PC-9 (cell line): Measurements from ENCODE around the gene LTB. TPM values are rescaled to one million over a fixed set of nuclear protein-coding genes. Genes with fewer than 3 reads are reported as not detected.

Experiments used
- BruUV-seq: library from RNA; stranded (reverse); fragments of 400-500 nt; replicated peaks from 2 replicates; lab custom pipeline; 2021; lab: Mats Ljungman, UMichigan
- CTCF ChIA-PET: fragments of 300-600 bp; sonication (Branson Sonifier 250); formaldehyde crosslinking; loops from one replicate; lab custom pipeline; 2022; ENCODE audit warnings: antibody characterized with exemption; lab: Charles Lee
- POLR2A ChIA-PET: fragments of 300-600 bp; sonication (Branson Sonifier 250); formaldehyde crosslinking; loops from one replicate; lab custom pipeline; 2022; ENCODE audit warnings: antibody characterized with exemption; ENCODE audit not compliant: unreplicated experiment; lab: Charles Lee
- DNase-seq, 2 experiments: peaks; one replicate each; pipeline versions ENCODE4 v3.0.0 to v3.0.0-alpha.2; 2015 to 2022; ENCODE audit warnings: mixed read lengths in 1 of 2
- H2AFZ ChIP-seq: fragments of 200-600 bp; sonication (generic); 2 replicates; pipeline ENCODE4 v1.8.1; 2017; ENCODE audit warnings: antibody characterized with exemption
- H3F3A ChIP-seq: fragments of 200-600 bp; sonication (generic); 2 replicates; pipeline ENCODE4 v1.8.1; 2017; ENCODE audit warnings: antibody characterized with exemption, mild to moderate bottlenecking, low read depth; ENCODE audit not compliant: insufficient read depth
- H3K27ac ChIP-seq: fragments of 200-600 bp; sonication (generic); 2 replicates; pipeline ENCODE4 v1.6.1; 2016; ENCODE audit warnings: mixed run types
- H3K27me3 ChIP-seq: fragments of 200-600 bp; sonication (generic); 2 replicates; pipeline ENCODE4 v1.6.1; 2016; ENCODE audit warnings: low read depth, mixed run types; ENCODE audit not compliant: insufficient read depth
- H3K36me3 ChIP-seq: fragments of 200-600 bp; sonication (generic); 2 replicates; pipeline ENCODE4 v1.6.1; 2016; ENCODE audit warnings: low read depth, mixed run types
- H3K4me1 ChIP-seq: fragments of 200-600 bp; sonication (generic); replicated peaks from 2 replicates; pipeline ENCODE4 v1.6.1; 2016; ENCODE audit warnings: mixed run types; ENCODE audit not compliant: insufficient read depth
- H3K4me2 ChIP-seq: fragments of 200-600 bp; sonication (generic); 2 replicates; pipeline ENCODE4 v1.6.1; 2017; ENCODE audit warnings: mixed run types
- H3K4me3 ChIP-seq: fragments of 200-600 bp; sonication (generic); 2 replicates; pipeline ENCODE4 v1.6.1; 2016; ENCODE audit warnings: mixed run types
- H3K79me2 ChIP-seq: fragments of 200-600 bp; sonication (generic); 2 replicates; pipeline ENCODE4 v1.6.1; 2017; ENCODE audit warnings: low read depth, mixed run types
- H3K9me2 ChIP-seq: fragments of 200-600 bp; sonication (generic); 2 replicates; pipeline ENCODE4 v1.8.1; 2017; ENCODE audit warnings: mild to moderate bottlenecking; ENCODE audit not compliant: insufficient read depth
- H3K9me3 ChIP-seq: fragments of 200-600 bp; sonication (generic); 2 replicates; pipeline ENCODE4 v1.8.1; 2016; ENCODE audit warnings: low read depth; ENCODE audit not compliant: insufficient read depth
- H4K20me1 ChIP-seq: fragments of 200-600 bp; sonication (generic); 2 replicates; pipeline ENCODE4 v1.8.1; 2017; ENCODE audit not compliant: insufficient read depth
- EZH2 ChIP-seq: fragments of 200-600 bp; sonication (generic); IDR thresholded peaks from 2 replicates; pipeline ENCODE4 v1.8.0; 2017; ENCODE audit warnings: antibody characterized with exemption, low read depth
- intact Hi-C: fragments of 100-400 bp; cut with micrococcal nuclease; formaldehyde crosslinking; loops from one replicate; pipeline ENCODE4 v1.10.0; 2022; ENCODE audit not compliant: unreplicated experiment
- total RNA-seq: library from RNA; stranded (reverse); gene quantifications from 2 replicates; pipeline ENCODE4 v1.2.3, GENCODE V29; 2021
- TF ChIP-seq, protein P1 (sequence below): fragments of 200-600 bp; sonication (generic); conservative IDR thresholded peaks from 2 replicates; pipeline ENCODE4 v1.6.1; 2017; ENCODE audit warnings: mixed run types, antibody characterized with exemption, mild to moderate bottlenecking, moderate library complexity

The LTB gene
- total RNA-seq, 1 experiment from 2014 or later: not detected

DNA sequence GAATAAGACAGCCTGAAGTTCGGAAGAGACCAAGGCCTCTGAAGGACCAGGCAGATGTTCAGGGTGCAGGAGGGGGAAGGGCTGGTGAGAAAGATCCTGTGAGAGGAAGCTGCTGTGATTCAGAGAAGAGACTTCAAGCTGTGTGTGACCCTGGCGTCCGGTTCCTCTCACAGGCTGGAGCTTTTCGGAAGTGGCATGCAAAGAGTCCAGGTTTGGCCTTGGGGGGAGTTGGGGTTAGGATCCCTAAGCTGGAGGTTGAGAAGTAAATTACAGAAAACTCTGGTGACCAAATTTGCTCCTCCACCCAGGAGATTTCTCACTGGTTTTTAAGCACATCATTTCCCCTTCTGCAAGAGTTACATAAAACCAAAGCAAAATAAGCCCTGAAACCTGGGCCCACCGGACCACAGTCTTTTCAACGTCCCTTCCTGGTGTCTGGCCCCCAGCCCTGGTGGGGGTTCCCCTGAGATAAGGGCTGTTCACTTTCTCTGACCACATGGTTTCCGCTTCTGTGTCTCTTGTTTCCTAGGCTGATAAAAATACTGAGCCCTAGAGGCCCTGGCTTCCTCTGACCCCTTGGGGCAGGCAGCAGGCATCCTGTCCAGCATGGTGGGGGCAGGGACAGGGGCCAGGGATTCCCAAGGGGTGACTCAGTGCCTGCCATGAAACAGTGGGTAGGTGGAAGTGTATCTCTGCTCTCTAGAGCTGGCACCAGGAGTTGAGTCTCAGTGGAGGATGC lies 22.1 kb downstream of the LTB start:
- peaks cover 15% of the 10 kb centered on the region for H3K4me1 ChIP-seq
- ChIA-PET CTCF (no interaction called here), POLR2A (interaction anchor here (0.5 to 0.6 kb wide), 4 partner anchors 61 to 1753 kb away, joined by 7 to 16 read pairs (median 12); partner anchors contain the start of gene PRRC2A)
- H3K4me3 ChIP-seq: no peak overlapping the region
- no peaks in the 10 kb centered on the region for H3K9me3 ChIP-seq
- peaks cover 9% of the 10 kb centered on the region; the same call in 1 of the 2 replicates for H3F3A ChIP-seq
- H3K27me3 ChIP-seq: no peaks in the 10 kb centered on the region
- peak overlapping the region; percentile 42 for H3K4me2 ChIP-seq
- no peaks in the 10 kb centered on the region for H3K9me2 ChIP-seq
- no peaks in the 10 kb centered on the region for H3K36me3 ChIP-seq
- intact Hi-C loops: loop anchor here (1.0 kb wide), 1 partner anchor 21 kb away; no protein-coding TSS in a partner anchor
- no TSS peak for BruUV-seq
- TF ChIP-seq EZH2: no peak
- TF ChIP-seq, protein P1, sequence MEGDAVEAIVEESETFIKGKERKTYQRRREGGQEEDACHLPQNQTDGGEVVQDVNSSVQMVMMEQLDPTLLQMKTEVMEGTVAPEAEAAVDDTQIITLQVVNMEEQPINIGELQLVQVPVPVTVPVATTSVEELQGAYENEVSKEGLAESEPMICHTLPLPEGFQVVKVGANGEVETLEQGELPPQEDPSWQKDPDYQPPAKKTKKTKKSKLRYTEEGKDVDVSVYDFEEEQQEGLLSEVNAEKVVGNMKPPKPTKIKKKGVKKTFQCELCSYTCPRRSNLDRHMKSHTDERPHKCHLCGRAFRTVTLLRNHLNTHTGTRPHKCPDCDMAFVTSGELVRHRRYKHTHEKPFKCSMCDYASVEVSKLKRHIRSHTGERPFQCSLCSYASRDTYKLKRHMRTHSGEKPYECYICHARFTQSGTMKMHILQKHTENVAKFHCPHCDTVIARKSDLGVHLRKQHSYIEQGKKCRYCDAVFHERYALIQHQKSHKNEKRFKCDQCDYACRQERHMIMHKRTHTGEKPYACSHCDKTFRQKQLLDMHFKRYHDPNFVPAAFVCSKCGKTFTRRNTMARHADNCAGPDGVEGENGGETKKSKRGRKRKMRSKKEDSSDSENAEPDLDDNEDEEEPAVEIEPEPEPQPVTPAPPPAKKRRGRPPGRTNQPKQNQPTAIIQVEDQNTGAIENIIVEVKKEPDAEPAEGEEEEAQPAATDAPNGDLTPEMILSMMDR: no peak
- no peak overlapping the region for H2AFZ ChIP-seq
- H4K20me1 ChIP-seq: no peaks in the 10 kb centered on the region
- DNase-seq: peak; percentile 60 to 83
- no peaks in the 10 kb centered on the region for H3K79me2 ChIP-seq
- peak overlapping the region; percentile 33; the same call in 1 of the 2 replicates for H3K27ac ChIP-seq

DNA sequence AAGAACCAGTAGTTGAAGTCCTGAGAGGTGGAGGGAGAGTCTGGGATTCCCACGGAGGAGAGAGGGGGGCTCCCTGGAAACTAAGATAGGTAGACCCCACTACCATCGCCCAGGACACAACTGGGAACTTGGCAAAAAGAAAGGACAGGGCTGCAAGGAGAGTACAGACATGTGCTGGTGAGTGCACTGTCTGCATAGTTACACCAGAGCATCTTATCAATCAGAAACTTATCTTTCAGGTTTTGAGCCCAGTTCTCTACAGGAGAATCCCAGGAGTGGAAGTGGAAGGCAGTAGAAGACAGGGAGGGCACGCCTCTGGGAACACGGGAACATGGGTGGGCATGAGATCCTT lies 22.6 kb downstream of the LTB start:
- Histone ChIP-seq H3F3A (peaks cover 11% of the 10 kb centered on the region; the same call in 1 of the 2 replicates), H3K9me2 (no peaks in the 10 kb centered on the region), H3K4me1 (peaks cover 15% of the 10 kb centered on the region), H2AFZ (no peak overlapping the region), H3K27me3 (no peaks in the 10 kb centered on the region), H3K27ac (peak overlapping the region; percentile 33; the same call in 1 of the 2 replicates), H4K20me1 (0 out of 2 replicates have a peak, but pooled peaks cover 3% of the 10 kb centered on the region), H3K36me3 (0 out of 2 replicates have a peak, but pooled peaks cover 3% of the 10 kb centered on the region), H3K4me3 (no peak overlapping the region), H3K9me3 (no peaks in the 10 kb centered on the region), H3K79me2 (0 out of 2 replicates have a peak, but pooled peaks cover under 1% of the 10 kb centered on the region), H3K4me2 (peak overlapping the region; percentile 42; the same call in 1 of the 2 replicates)
- ChIA-PET POLR2A (interaction anchor here (0.6 kb wide), 1 partner anchor 1032 kb away, joined by 7 read pairs; no protein-coding TSS in a partner anchor), CTCF (no interaction called here)
- TF ChIP-seq EZH2: no peak
- BruUV-seq: no TSS peak
- intact Hi-C loops: no loop called here
- DNase-seq: no peak

DNA sequence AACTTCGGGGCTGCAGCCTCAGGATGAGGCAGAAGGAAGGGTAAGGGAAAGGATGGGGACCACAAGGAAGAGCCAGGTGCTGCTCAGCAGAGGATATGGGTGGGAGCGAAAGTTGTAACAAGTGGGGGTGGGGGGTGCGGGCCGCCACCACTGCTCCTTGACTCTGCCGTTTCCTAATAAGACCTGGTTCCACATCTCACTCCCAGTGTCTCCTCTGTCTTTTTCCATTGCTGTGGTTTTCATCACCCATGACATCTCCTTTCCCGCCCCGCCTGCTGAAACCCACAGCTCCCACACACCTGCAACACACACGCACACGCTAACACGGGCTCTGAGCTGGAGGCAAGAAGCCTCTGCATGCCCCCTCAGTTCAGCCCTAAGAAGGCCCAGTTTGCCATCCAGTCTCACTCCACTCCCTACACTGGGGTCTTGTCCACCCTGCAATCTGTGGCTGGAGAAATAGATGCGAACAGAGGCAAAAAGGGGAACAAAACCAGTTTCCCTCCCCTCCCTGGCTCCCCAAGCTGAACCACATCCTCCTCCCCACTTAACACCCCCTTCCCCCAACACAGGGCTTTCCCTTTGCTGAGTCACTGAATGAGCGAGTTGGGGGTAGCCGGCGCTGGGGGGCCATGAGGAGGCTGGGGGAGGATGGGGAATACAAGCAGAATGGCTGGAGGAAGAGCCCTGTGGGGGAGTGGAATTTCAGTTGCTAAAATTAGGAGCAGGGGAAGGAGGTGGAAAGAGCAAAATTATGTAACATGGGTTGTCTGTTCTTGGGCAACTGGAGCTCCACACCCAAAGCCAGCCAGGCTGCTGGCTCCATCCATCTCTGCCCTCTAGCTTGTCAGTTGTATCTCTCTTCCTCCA lies 23.4 kb downstream of the LTB start:
- Histone ChIP-seq H2AFZ (no peak overlapping the region), H3K4me2 (no peak overlapping the region), H3K79me2 (0 out of 2 replicates have a peak, but pooled peaks cover 3% of the 10 kb centered on the region), H3K27ac (peak overlapping the region; percentile 33; the same call in 1 of the 2 replicates), H3K9me2 (no peaks in the 10 kb centered on the region), H3F3A (peaks cover 18% of the 10 kb centered on the region; the same call in 1 of the 2 replicates), H3K4me1 (peaks cover 15% of the 10 kb centered on the region), H3K36me3 (0 out of 2 replicates have a peak, but pooled peaks cover 6% of the 10 kb centered on the region), H3K27me3 (no peaks in the 10 kb centered on the region), H3K9me3 (no peaks in the 10 kb centered on the region), H4K20me1 (0 out of 2 replicates have a peak, but pooled peaks cover 4% of the 10 kb centered on the region), H3K4me3 (no peak overlapping the region)
- TF ChIP-seq, protein P1: no peak
- no peak for TF ChIP-seq EZH2
- CTCF ChIA-PET: interaction anchor here (0.7 kb wide), 1 partner anchor 13 kb away, joined by 5 read pairs; the partner anchor contains the start of gene ATP6V1G2
- POLR2A ChIA-PET: interaction anchor here (0.5 kb wide), 1 partner anchor 1413 kb away, joined by 7 read pairs; no protein-coding TSS in a partner anchor
- intact Hi-C loops: no loop called here
- DNase-seq: no peak
- BruUV-seq: no TSS peak
